ENCODE data around the gene EDNRA. TPM values are rescaled to one million over a fixed set of nuclear protein-coding genes. Genes with fewer than 3 reads are reported as not detected.

The EDNRA gene
- total and polyA plus RNA-seq, 11 donors, result 3.8 to 39.0 (median 14.6) TPM

GRCh38 chr4:147465461-147465860 is 15.4 kb upstream of the EDNRA start:
- WGBS, 4 donors, result 84 to 97% (median 90%) methylated on average over 2 of the region's 2 CpGs
- ATAC-seq (no peak), DNase-seq (no peak)
- intact Hi-C loops (cut with DNase I), result no loop called here
- H3K4me1 ChIP-seq, result peaks cover 0 to 4% (median 0%) of the 10 kb centered on the region in 12 donors
- peaks cover 0 to 14% (median 4%) of the 10 kb centered on the region in 12 donors for H3K9me3 ChIP-seq
- H3K27me3 ChIP-seq, result no peaks in the 10 kb centered on the region
- TF ChIP-seq CTCF (IDR thresholded peaks at IDR 0.05) (no peak), POLR2A (IDR thresholded peaks at IDR 0.05) (no peak)
- no peak overlapping the region for H3K4me3 ChIP-seq
- H3K27ac ChIP-seq, result no peak overlapping the region
- H3K36me3 ChIP-seq, result no peaks in the 10 kb centered on the region

GRCh38 chr4:147477439-147477838 is 3.5 kb upstream of the EDNRA start:
- H3K4me1 ChIP-seq, result peaks cover 0 to 20% (median 6%) of the 10 kb centered on the region in 12 donors
- ATAC-seq, result no peak
- DNase-seq, result no peak
- TF ChIP-seq POLR2A (IDR thresholded peaks at IDR 0.05) (no peak), CTCF (IDR thresholded peaks at IDR 0.05) (no peak)
- H3K27ac ChIP-seq, result no peak overlapping the region
- H3K4me3 ChIP-seq, result no peak overlapping the region
- no peaks in the 10 kb centered on the region for H3K36me3 ChIP-seq
- H3K27me3 ChIP-seq, result peaks cover 0 to 14% (median 0%) of the 10 kb centered on the region in 9 donors
- H3K9me3 ChIP-seq, result peaks cover 0 to 6% (median 0%) of the 10 kb centered on the region in 12 donors
- intact Hi-C loops (cut with DNase I), result no loop called here

- ATAC-seq, result no peak
- Histone ChIP-seq H3K4me1 (peaks cover 0 to 20% (median 6%) of the 10 kb centered on the region in 12 donors), H3K36me3 (peaks cover 0 to 2% (median 0%) of the 10 kb centered on the region in 9 donors), H3K4me3 (no peak overlapping the region), H3K27me3 (peaks cover 0 to 20% (median 0%) of the 10 kb centered on the region in 9 donors), H3K9me3 (peaks cover 0 to 6% (median 0%) of the 10 kb centered on the region in 12 donors), H3K27ac (peak overlapping the region in 4 of 12 donors; percentile 71 to 93 (median 89))
- WGBS, 4 donors, result 22 to 35% (median 32%) methylated on average over 2 of the region's 2 CpGs
- TF ChIP-seq CTCF (IDR thresholded peaks at IDR 0.05), result no peak
- DNase-seq, result no peak
- intact Hi-C loops (cut with DNase I), result no loop called here
These were observed 1.5 kb upstream of the EDNRA start for GRCh38 chr4:147479376-147479775.

DNA sequence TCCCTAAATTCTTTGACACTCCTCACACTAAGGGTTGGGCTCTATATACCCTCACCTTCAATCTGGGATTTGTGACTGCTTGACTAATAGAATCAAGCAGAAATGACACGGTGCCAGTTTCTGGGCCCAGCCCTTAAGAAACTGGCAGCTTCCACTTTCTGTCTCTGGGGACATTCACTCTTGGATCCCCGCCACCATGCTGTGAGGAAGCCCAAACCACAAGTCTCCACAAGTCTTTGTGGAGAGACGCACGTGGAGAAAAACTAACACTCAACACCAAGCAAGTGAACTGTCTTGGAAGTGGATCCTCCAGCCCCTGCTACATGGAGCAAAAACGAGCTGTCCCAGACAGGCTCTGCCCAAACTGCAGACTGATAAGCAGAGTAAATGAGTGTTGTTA is 1.1 kb upstream of the EDNRA start:
- DNase-seq, result peak in 4 of 5 donors; percentile 46 to 59 (median 52)

More for the DNA sequence above, 1.1 kb upstream of the EDNRA start:
- H3K27me3 ChIP-seq, result peaks cover 0 to 20% (median 0%) of the 10 kb centered on the region in 9 donors
- WGBS, 4 donors, result 30 to 44% (median 38%) methylated on average over 5 of the region's 5 CpGs
- peak in 3 of 4 donors; percentile 31 to 35 (median 32) for ATAC-seq
- H3K36me3 ChIP-seq, result peaks cover 0 to 2% (median 0%) of the 10 kb centered on the region in 9 donors
- H3K9me3 ChIP-seq, result peaks cover 0 to 6% (median 0%) of the 10 kb centered on the region in 12 donors
- TF ChIP-seq CTCF (IDR thresholded peaks at IDR 0.05), result no peak
- no peak for TF ChIP-seq POLR2A (IDR thresholded peaks at IDR 0.05)
- intact Hi-C loops (cut with DNase I), result loop anchor here in 3 of 10 donors (2.0 to 10.0 kb wide), 4 partner anchors 117 to 315 kb away; no protein-coding TSS in a partner anchor
- H3K27ac ChIP-seq, result peak overlapping the region in 9 of 12 donors; percentile 71 to 93 (median 85)
- H3K4me1 ChIP-seq, result peaks cover 0 to 23% (median 6%) of the 10 kb centered on the region in 12 donors
- peak overlapping the region in 4 of 12 donors; percentile 65 to 82 (median 71) for H3K4me3 ChIP-seq

All from heart left ventricle (tissue), 16 donors.